ENCODE measurements around the gene CCDC179.

CCDC179 gene

DNA sequence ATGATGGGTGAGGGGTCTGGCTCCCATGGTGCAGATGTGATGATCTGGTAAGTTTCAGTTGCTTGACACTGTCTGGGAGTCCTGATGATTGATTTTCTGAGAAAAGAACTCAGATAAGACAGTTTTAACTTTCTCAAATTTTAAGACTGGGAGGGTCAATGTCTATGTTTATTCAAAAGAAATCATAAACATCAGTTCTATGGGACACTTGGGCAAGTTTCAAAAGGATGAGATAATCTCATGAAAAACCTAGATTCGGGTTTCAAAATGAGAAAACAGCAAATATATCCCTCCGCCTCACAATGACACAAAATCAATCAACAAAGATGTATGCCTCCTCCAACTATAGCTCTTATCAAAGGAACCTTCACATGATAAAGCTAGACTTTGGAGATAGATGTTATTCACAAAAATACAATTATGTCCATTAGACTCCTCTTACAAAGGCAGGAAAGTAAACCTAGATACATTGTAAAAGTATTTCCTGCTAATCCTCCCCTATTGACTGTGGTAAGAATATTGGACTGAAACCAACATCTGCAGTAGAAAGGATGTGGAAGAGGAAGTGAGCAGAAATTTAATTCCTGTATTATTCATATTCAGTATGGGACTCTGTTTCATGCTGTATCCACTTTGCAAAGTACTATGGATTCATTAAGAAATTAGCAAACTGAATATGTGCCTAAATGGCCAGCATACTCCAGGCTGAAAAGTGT lies 52.3 kb downstream of the CCDC179 start:
- DNase-seq: peak; percentile 27

- peak; percentile 14 for DNase-seq
These were observed 52.9 kb downstream of the CCDC179 start for GRCh38 chr11:22807391-22807790.

DNA sequence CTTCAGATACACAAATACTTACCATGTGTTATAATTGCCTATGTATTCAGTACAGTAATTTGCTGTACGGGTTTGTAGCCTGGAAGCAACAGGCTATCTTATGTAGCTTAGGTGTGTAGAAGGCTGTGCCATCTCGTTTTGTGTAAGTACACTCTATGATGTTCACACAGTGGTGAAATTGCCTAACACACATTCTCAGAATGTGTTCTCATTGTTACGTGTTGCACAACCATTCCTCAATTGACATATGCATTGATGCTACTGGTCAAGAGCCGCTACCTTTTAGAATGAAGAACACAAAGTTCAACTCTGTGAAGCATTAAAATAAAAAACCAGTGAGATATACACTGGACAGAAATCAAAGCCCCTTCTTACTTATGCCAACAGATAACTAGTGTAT lies 57.4 kb downstream of the CCDC179 start:
- DNase-seq: no peak

GRCh38 chr11:22800482-22800881 lies 59.8 kb downstream of the CCDC179 start:
- DNase-seq: no peak

- DNase-seq: no peak
These were observed 61.4 kb downstream of the CCDC179 start for GRCh38 chr11:22798901-22799300.

DNA sequence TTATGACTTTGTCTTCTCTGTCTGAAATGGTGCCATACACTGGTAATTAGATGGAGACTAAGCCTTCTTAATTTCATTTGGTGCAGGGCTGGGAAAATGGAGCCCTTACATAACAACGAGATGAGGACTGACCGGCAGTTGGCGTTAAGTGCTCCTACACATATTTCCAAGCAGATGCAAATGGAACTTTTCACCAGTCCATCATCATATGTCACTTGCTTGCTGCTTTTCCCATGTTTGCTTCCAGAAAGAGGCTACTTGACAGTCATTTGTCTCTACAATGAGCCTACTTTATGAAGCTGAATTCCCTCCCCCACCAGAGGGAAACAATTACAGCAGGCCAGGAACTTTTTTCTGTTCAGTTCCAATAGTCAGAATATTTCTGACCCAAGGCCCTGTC lies 63.2 kb downstream of the CCDC179 start:
- no peak for DNase-seq
